A549 (cell line): ENCODE results near the gene TSPAN3. TPM values are rescaled to one million over a fixed set of nuclear protein-coding genes. Genes with fewer than 3 reads are reported as not detected.

Experiments
- ATAC-seq, 2 experiments: fragments of 200-7000 bp in 1 of 2; fragments of >200 bp in 1 of 2; cut with Nextera tagmentation in 1 of 2; cut with Tn5 transposase in 1 of 2; 3 replicates each; pipeline versions ENCODE4 v1.8.0 to v1.9.1; 2018 to 2020; ENCODE audit warnings: mild to moderate bottlenecking in 1 of 2, moderate library complexity in 1 of 2
- CTCF ChIA-PET: fragments of 300-600 bp; sonication (Branson Sonifier 250); formaldehyde crosslinking; extraction: SDS; loops from one replicate; lab custom pipeline; 2021; ENCODE audit warnings: antibody characterized with exemption, inconsistent platforms; lab: Yijun Ruan, JAX
- POLR2A ChIA-PET: fragments of 350-600 bp; formaldehyde crosslinking; extraction: SDS; loops from one replicate; lab custom pipeline; 2021; ENCODE audit warnings: antibody characterized with exemption, inconsistent platforms; lab: Yijun Ruan, JAX
- DNase-seq, 2 experiments: peaks; one replicate each; pipeline versions ENCODE4 v3.0.0 to v3.0.0-alpha.2; 2011 to 2016; ENCODE audit warnings: low read depth in 1 of 2, low spot score in 1 of 2
- FAIRE-seq: peaks from 2 replicates; lab custom pipeline; 2011; peaks lifted over from hg19 to GRCh38; lab: Jason Lieb, UNC
- H3K27ac ChIP-seq, 2 experiments: fragments of >200 bp; sonication (Bioruptor Twin); formaldehyde crosslinking; 3 replicates each; pipeline ENCODE4 v1.5.1; 2016 to 2017
- H3K4me1 ChIP-seq: fragments of >200 bp; sonication (Bioruptor Twin); formaldehyde crosslinking; 3 replicates; pipeline ENCODE4 v1.6.1; 2016
- H3K4me2 ChIP-seq: fragments of >200 bp; sonication (Bioruptor Twin); formaldehyde crosslinking; 3 replicates; pipeline ENCODE4 v1.6.1; 2016
- H3K4me3 ChIP-seq: fragments of >200 bp; sonication (Bioruptor Twin); formaldehyde crosslinking; 3 replicates; pipeline ENCODE4 v1.5.1; 2016
- H3K9me3 ChIP-seq: fragments of >200 bp; sonication (Bioruptor Twin); formaldehyde crosslinking; 3 replicates; pipeline ENCODE4 v1.6.1; 2016
- ATOH8 ChIP-seq: fragments of 250-450 bp; sonication (Bioruptor Pico); IDR thresholded peaks from 2 replicates; pipeline ENCODE4 v1.5.0; 2020; ENCODE audit warnings: low read depth, mild to moderate bottlenecking, moderate library complexity
- BHLHE40 ChIP-seq: IDR thresholded peaks from 2 replicates; pipeline ENCODE4 v1.6.1; 2012; ENCODE audit warnings: low read depth, low read length, inconsistent platforms
- CBX2 ChIP-seq: fragments of 200-600 bp; sonication (generic); IDR thresholded peaks from 2 replicates; pipeline ENCODE4 v1.6.1; 2016; ENCODE audit warnings: low read depth, mild to moderate bottlenecking, borderline replicate concordance
- CEBPB ChIP-seq, 2 experiments: fragments of >200 bp in 1 of 2; sonication (Bioruptor Twin) in 1 of 2; formaldehyde crosslinking in 1 of 2; IDR thresholded peaks; 2 replicates each; pipeline ENCODE4 v1.6.1; 2012 to 2016
- CHD2 ChIP-seq: fragments of 150-350 bp; IDR thresholded peaks from 2 replicates; pipeline ENCODE4 v1.6.1; 2014; ENCODE audit warnings: low read length; ENCODE audit not compliant: partially characterized antibody
- CTCF ChIP-seq: fragments of >200 bp; sonication (Bioruptor Twin); formaldehyde crosslinking; IDR thresholded peaks from 3 replicates; pipeline ENCODE4 v1.5.1; 2016
- EHMT2 ChIP-seq: fragments of 200-600 bp; sonication (generic); IDR thresholded peaks from 2 replicates; pipeline ENCODE4 v1.6.1; 2016; ENCODE audit warnings: antibody characterized with exemption, low read depth, mild to moderate bottlenecking, moderate library complexity
- EP300 ChIP-seq, 2 experiments: fragments of >200 bp; sonication (Bioruptor Twin); formaldehyde crosslinking; IDR thresholded peaks; 2 replicates in 1 of 2; 3 replicates in 1 of 2; pipeline ENCODE4 v1.6.1; 2016 to 2017
- ESRRA ChIP-seq: fragments of 150-350 bp; IDR thresholded peaks from 2 replicates; pipeline ENCODE4 v1.6.1; 2014; ENCODE audit warnings: mild to moderate bottlenecking, low read length, borderline replicate concordance
- FOXS1 ChIP-seq: fragments of 250-450 bp; sonication (Bioruptor Pico); IDR thresholded peaks from 2 replicates; pipeline ENCODE4 v1.5.0; 2020; ENCODE audit warnings: mild to moderate bottlenecking, moderate library complexity
- HOXA7 ChIP-seq: fragments of 250-450 bp; sonication (Bioruptor Pico); IDR thresholded peaks from 2 replicates; pipeline ENCODE4 v1.5.0; 2020; ENCODE audit warnings: mild to moderate bottlenecking, moderate library complexity
- HOXB13 ChIP-seq: fragments of 250-450 bp; sonication (Bioruptor Pico); IDR thresholded peaks from 2 replicates; pipeline ENCODE4 v1.5.0; 2020; ENCODE audit warnings: low read depth, mild to moderate bottlenecking, moderate library complexity
- HOXB5 ChIP-seq: fragments of 250-450 bp; sonication (Bioruptor Pico); IDR thresholded peaks from 2 replicates; pipeline ENCODE4 v1.5.0; 2020; ENCODE audit warnings: mild to moderate bottlenecking, moderate library complexity
- MYC ChIP-seq: IDR thresholded peaks from 2 replicates; pipeline ENCODE4 v1.6.1; 2012; ENCODE audit warnings: mild to moderate bottlenecking, inconsistent platforms, low read length, improper control_type of control experiment, borderline replicate concordance
- NFE2L2 ChIP-seq: fragments of 150-350 bp; conservative IDR thresholded peaks from 2 replicates; pipeline ENCODE4 v1.6.1; 2014; ENCODE audit warnings: low read length
- RCOR1 ChIP-seq: fragments of 150-350 bp; IDR thresholded peaks from 2 replicates; pipeline ENCODE4 v1.6.1; 2014; ENCODE audit warnings: antibody characterized with exemption, low read length, low read depth
- REST ChIP-seq: fragments of 200-600 bp; sonication (generic); IDR thresholded peaks from 2 replicates; pipeline ENCODE4 v1.6.1; 2016; ENCODE audit warnings: antibody characterized with exemption, mild to moderate bottlenecking, moderate library complexity
- TFCP2L1 ChIP-seq: fragments of 250-450 bp; sonication (Bioruptor Pico); IDR thresholded peaks from 2 replicates; pipeline ENCODE4 v1.5.0; 2021; ENCODE audit warnings: mild to moderate bottlenecking
- TP53 ChIP-seq: fragments of 250-450 bp; sonication (Bioruptor Pico); IDR thresholded peaks from 2 replicates; pipeline ENCODE4 v1.5.0; 2021; ENCODE audit warnings: mild to moderate bottlenecking, moderate library complexity
- ZC3H11A ChIP-seq: fragments of 450-650 bp; IDR thresholded peaks from 2 replicates; pipeline ENCODE4 v1.6.1; 2014; ENCODE audit warnings: antibody characterized with exemption, mild to moderate bottlenecking
- ZNF302 ChIP-seq: fragments of 250-450 bp; sonication (Bioruptor Pico); IDR thresholded peaks from 2 replicates; pipeline ENCODE4 v1.9.0; 2021; ENCODE audit warnings: inconsistent platforms, mild to moderate bottlenecking, moderate library complexity
- WGBS: methylation state at CpG from one replicate; pipeline ENCODE4 v1.1.6; 2017; ENCODE audit errors: missing lambda C conversion rate; 5-methylcytosine and 5-hydroxymethylcytosine counted together
- polyA plus RNA-seq, 4 experiments: library from polyadenylated mRNA; depleted of rRNA in 3 of 4; stranded (reverse); fragments of >200 nt; fragmentation: RNase III in 1 of 4; extraction: RNeasy Plus Mini Kit Qiagen cat#74134 plus additional on column Dnase treatment in 1 of 4; gene quantifications; 2 replicates in 3 of 4; 3 replicates in 1 of 4; pipeline ENCODE4 v1.2.3, GENCODE V29; 2011 to 2017
- TF ChIP-seq, protein P1 (sequence below): fragments of >200 bp; sonication (Bioruptor Twin); formaldehyde crosslinking; IDR thresholded peaks from 2 replicates; pipeline ENCODE4 v1.6.1; 2016

The TSPAN3 gene
- polyA plus RNA-seq, 2 of the 4 experiments (the other 2 are of a cell fraction): 362 to 636 TPM

GRCh38 chr15:77010857-77011256 is 60.1 kb downstream of the TSPAN3 start:
- no peaks in the 10 kb centered on the region for H3K9me3 ChIP-seq
- no peaks in the 10 kb centered on the region for H3K4me1 ChIP-seq
- no peak overlapping the region for H3K4me2 ChIP-seq
- 42% methylated on average over 4 of the region's 4 CpGs for WGBS
- DNase-seq (no peak), FAIRE-seq (no peak)
- TF ChIP-seq, protein P1, sequence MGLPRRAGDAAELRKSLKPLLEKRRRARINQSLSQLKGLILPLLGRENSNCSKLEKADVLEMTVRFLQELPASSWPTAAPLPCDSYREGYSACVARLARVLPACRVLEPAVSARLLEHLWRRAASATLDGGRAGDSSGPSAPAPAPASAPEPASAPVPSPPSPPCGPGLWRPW: no peak
- no peak for TF ChIP-seq TP53 (CRISPR knock-in tag)
- TF ChIP-seq HOXB13 (CRISPR knock-in tag): no peak
- no peak for TF ChIP-seq TFCP2L1 (CRISPR knock-in tag)
- no peak for TF ChIP-seq BHLHE40
- TF ChIP-seq NFE2L2: no peak
- no peak for TF ChIP-seq FOXS1 (CRISPR knock-in tag)
- TF ChIP-seq CTCF: no peak
- TF ChIP-seq, all 56 proteins: peak for 0
- Histone ChIP-seq H3K4me3 (no peak overlapping the region), H3K27ac (no peak overlapping the region)
- CTCF ChIA-PET: interaction anchor here (1.0 to 5.9 kb wide), 2 partner anchors 13 to 14 kb away, joined by 3 to 50 read pairs; no protein-coding TSS in a partner anchor
- POLR2A ChIA-PET: no interaction called here
- ATAC-seq: no peak

DNA sequence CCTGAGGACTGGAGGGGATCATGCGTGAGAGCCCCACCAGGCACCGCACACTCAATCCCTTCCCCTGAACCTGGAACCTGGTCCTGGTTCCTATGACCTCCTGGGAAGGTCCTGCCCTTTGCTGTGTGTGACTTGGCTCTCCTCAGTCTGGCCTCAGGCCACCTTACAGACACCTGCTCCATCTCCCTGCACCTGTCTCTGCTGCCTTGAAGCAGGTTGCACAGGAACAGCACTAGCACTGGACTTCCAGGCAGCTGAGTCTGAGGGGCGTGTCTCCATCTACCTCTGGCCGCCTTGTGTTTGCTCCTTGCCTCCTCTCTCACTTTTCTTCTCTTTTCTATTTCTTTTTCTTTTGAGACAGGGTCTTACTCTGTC is 60.6 kb downstream of the TSPAN3 start:
- no peak overlapping the region for H3K4me3 ChIP-seq
- H3K4me1 ChIP-seq: no peaks in the 10 kb centered on the region
- no peaks in the 10 kb centered on the region for H3K9me3 ChIP-seq
- ATAC-seq (peak in 1 of 2 experiments; percentile 4; a peak in 3 of 6 replicates), FAIRE-seq (no peak), DNase-seq (no peak)
- no peak overlapping the region for H3K4me2 ChIP-seq
- ChIA-PET POLR2A (no interaction called here), CTCF (interaction anchor here (1.6 to 5.9 kb wide), 2 partner anchors 14 to 533 kb away, joined by 5 to 50 read pairs; no protein-coding TSS in a partner anchor)
- no peak overlapping the region for H3K27ac ChIP-seq
- WGBS: 79% methylated on average over 4 of the region's 4 CpGs
- no peak for TF ChIP-seq CTCF
- no peak for TF ChIP-seq REST
- TF ChIP-seq CHD2: no peak
- TF ChIP-seq MYC: no peak
- TF ChIP-seq FOXS1 (CRISPR knock-in tag): no peak
- no peak for TF ChIP-seq HOXA7 (CRISPR knock-in tag)
- no peak for TF ChIP-seq ESRRA
- TF ChIP-seq HOXB5: no peak
- TF ChIP-seq EP300 (IDR thresholded peaks at IDR 0.05): no peak
- no peak for TF ChIP-seq NFE2L2
- no peak for TF ChIP-seq ATOH8 (CRISPR knock-in tag)
- no peak for TF ChIP-seq RCOR1
- no peak for TF ChIP-seq ZNF302 (CRISPR knock-in tag)
- no peak for TF ChIP-seq CEBPB (IDR thresholded peaks at IDR 0.05)
- TF ChIP-seq CBX2: no peak
- TF ChIP-seq ZC3H11A: no peak
- TF ChIP-seq HOXB13 (CRISPR knock-in tag): no peak
- TF ChIP-seq, protein P1: no peak
- TF ChIP-seq BHLHE40: no peak
- no peak for TF ChIP-seq EHMT2
